Omental fat pad (tissue), 4 donors: ENCODE results near the gene MBTPS1. TPM values are rescaled to one million over a fixed set of nuclear protein-coding genes. Genes with fewer than 3 reads are reported as not detected.

Experiments
- ATAC-seq: fragments of 150-250 bp; one replicate; pipeline ENCODE4 v1.9.1; 2016; ENCODE audit warnings: mild to moderate bottlenecking, moderate library complexity; ENCODE audit not compliant: low FRiP score
- DNase-seq: peaks from one replicate; pipeline ENCODE4 v3.0.0-alpha.2; 2019; ENCODE audit warnings: low spot score
- total RNA-seq, 4 donors: library from RNA; depleted of rRNA; stranded (reverse); fragments of >200 nt; gene quantifications; one replicate each; pipeline ENCODE4 v1.1.0, GENCODE V29; 2016
- TF ChIP-seq, protein P1 (sequence below), 3 donors: fragments of 450-650 bp; IDR thresholded peaks; one replicate each; pipeline ENCODE4 v1.5.1; 2016 to 2017; ENCODE audit warnings: antibody characterized with exemption in 3 of 3, mild to moderate bottlenecking in 3 of 3, moderate library complexity in 2 of 3

Gene MBTPS1
- total RNA-seq = 100 to 1,000 TPM in 1 of 4 donors, 10 to 100 TPM in 3; 75.3 to 100 (median 84.3) TPM

GRCh38 chr16:84116720-84117493 lies at the start of gene MBTPS1:
Gene MBTPS1, minus strand, starts transcription at chr16:84116942. Its CDS starts 15,159 bp downstream, at chr16:84101783.
- peak; percentile 87 for DNase-seq
- peak; percentile 99 for ATAC-seq
- TF ChIP-seq, protein P1, sequence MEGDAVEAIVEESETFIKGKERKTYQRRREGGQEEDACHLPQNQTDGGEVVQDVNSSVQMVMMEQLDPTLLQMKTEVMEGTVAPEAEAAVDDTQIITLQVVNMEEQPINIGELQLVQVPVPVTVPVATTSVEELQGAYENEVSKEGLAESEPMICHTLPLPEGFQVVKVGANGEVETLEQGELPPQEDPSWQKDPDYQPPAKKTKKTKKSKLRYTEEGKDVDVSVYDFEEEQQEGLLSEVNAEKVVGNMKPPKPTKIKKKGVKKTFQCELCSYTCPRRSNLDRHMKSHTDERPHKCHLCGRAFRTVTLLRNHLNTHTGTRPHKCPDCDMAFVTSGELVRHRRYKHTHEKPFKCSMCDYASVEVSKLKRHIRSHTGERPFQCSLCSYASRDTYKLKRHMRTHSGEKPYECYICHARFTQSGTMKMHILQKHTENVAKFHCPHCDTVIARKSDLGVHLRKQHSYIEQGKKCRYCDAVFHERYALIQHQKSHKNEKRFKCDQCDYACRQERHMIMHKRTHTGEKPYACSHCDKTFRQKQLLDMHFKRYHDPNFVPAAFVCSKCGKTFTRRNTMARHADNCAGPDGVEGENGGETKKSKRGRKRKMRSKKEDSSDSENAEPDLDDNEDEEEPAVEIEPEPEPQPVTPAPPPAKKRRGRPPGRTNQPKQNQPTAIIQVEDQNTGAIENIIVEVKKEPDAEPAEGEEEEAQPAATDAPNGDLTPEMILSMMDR (IDR thresholded peaks at IDR 0.05) = no peak

- TF ChIP-seq, protein P1 (IDR thresholded peaks at IDR 0.05) = no peak
- DNase-seq (no peak), ATAC-seq (no peak)
Measured at GRCh38 chr16:84165746-84166145, 49.0 kb upstream of the MBTPS1 start.

- no peak for DNase-seq
- TF ChIP-seq, protein P1 (IDR thresholded peaks at IDR 0.05) = no peak
- no peak for ATAC-seq
Measured at GRCh38 chr16:84161801-84162200, 45.1 kb upstream of the MBTPS1 start.

- TF ChIP-seq, protein P1 (IDR thresholded peaks at IDR 0.05) = no peak
- ATAC-seq (no peak), DNase-seq (no peak)
Measured at GRCh38 chr16:84161037-84161436, 44.3 kb upstream of the MBTPS1 start.

DNA sequence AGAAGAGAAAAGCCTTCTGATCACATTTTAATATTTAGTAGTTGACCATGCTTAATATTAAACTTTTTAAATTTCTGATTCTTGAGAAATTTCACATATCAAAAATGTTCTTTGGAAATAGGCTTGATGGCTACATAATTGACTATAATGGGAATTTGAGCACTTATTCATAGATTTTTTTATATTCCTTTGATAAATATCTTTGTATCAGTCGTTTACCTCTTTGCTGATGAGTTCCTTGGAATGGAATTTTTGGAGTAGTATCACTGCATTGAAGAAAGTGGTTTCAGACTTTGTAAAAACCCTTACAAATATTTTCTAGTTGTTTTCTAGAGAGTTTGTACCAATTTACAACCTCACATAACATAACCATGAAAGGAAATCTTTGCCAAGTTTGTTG lies 43.1 kb upstream of the MBTPS1 start:
- TF ChIP-seq, protein P1 (IDR thresholded peaks at IDR 0.05) = no peak
- no peak for DNase-seq
- no peak for ATAC-seq

GRCh38 chr16:84159007-84159406 lies 42.3 kb upstream of the MBTPS1 start:
- DNase-seq = no peak
- TF ChIP-seq, protein P1 (IDR thresholded peaks at IDR 0.05) = no peak

GRCh38 chr16:84156342-84156784 lies 39.6 kb upstream of the MBTPS1 start:
- TF ChIP-seq, protein P1 (IDR thresholded peaks at IDR 0.05) = no peak
- no peak for DNase-seq
- ATAC-seq = no peak

More at GRCh38 chr16:84159007-84159406, 42.3 kb upstream of the MBTPS1 start:
- no peak for ATAC-seq
